GM12874 (cell line): Measurements from ENCODE around the gene PKNOX2.

Experiments used
- CTCF ChIP-seq: IDR thresholded peaks from 2 replicates; pipeline ENCODE4 v1.5.1; 2011; ENCODE audit warnings: low read depth, mild to moderate bottlenecking, control low read depth, low read length, moderate library complexity; ENCODE audit not compliant: insufficient read depth

The PKNOX2 gene

GRCh38 chr11:125239585-125240560 lies 75.3 kb downstream of the PKNOX2 start:
- TF ChIP-seq CTCF, result no peak

GRCh38 chr11:125241104-125241503 lies 76.6 kb downstream of the PKNOX2 start:
- no peak for TF ChIP-seq CTCF

- TF ChIP-seq CTCF, result no peak
These were observed 77.7 kb downstream of the PKNOX2 start for GRCh38 chr11:125242141-125242775.

- TF ChIP-seq CTCF, result no peak
These were observed 79.6 kb downstream of the PKNOX2 start for GRCh38 chr11:125244166-125244565.

GRCh38 chr11:125245299-125245698 lies 80.7 kb downstream of the PKNOX2 start:
- TF ChIP-seq CTCF, result no peak

GRCh38 chr11:125247431-125247830 lies 82.9 kb downstream of the PKNOX2 start:
- no peak for TF ChIP-seq CTCF
